BLaER1 (cell line): Measurements from ENCODE around the gene TALDO1.

Experiments used
- H3K27ac ChIP-seq: shearing (Covaris generic); formaldehyde crosslinking; 2 replicates; pipeline ENCODE4 v1.8.1; 2022
- H3K27me3 ChIP-seq: shearing (Covaris generic); formaldehyde crosslinking; 2 replicates; pipeline ENCODE4 v1.8.1; 2022
- H3K36me3 ChIP-seq: shearing (Covaris generic); formaldehyde crosslinking; 2 replicates; pipeline ENCODE4 v1.8.1; 2022
- H3K4me1 ChIP-seq: shearing (Covaris generic); formaldehyde crosslinking; 2 replicates; pipeline ENCODE4 v1.8.1; 2022
- H3K4me2 ChIP-seq: shearing (Covaris generic); formaldehyde crosslinking; 2 replicates; pipeline ENCODE4 v1.8.1; 2022
- H3K4me3 ChIP-seq: shearing (Covaris generic); formaldehyde crosslinking; 2 replicates; pipeline ENCODE4 v1.8.1; 2022
- H3K9ac ChIP-seq: shearing (Covaris generic); formaldehyde crosslinking; 2 replicates; pipeline ENCODE4 v1.8.1; 2022
- H3K9me3 ChIP-seq: shearing (Covaris generic); formaldehyde crosslinking; 2 replicates; pipeline ENCODE4 v1.8.1; 2022
- H4K20me1 ChIP-seq: shearing (Covaris generic); formaldehyde crosslinking; 2 replicates; pipeline ENCODE4 v1.8.1; 2022
- Cebpa-rat ChIP-seq: shearing (Covaris generic); IDR thresholded peaks from 2 replicates; pipeline ENCODE4 v1.8.1; 2022

The TALDO1 gene

DNA sequence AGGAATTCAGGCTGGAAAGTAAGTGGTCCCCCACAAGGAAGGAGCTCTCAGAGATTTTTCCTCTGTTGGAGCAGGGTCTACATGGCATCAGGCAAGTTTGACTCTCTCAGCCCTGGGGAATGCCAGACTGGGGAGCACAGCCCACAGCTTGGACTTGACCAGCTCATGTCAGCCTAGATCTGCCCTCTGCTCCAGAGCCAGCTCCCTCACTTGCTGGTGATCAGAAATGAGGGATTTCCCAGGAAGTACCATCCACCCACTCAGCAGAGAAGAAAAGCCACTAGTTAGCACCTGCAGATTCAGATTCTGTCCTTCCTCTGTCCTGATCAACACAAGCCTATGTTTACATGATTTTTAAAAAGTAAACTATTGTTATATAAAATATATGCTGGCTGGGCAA lies 13.0 kb downstream of the TALDO1 start:
- Histone ChIP-seq H3K4me2 (no peak overlapping the region), H3K27ac (no peak overlapping the region), H3K9me3 (no peaks in the 10 kb centered on the region), H3K36me3 (peaks cover 97% of the 10 kb centered on the region), H3K4me3 (no peak overlapping the region), H3K9ac (no peak overlapping the region), H3K27me3 (no peaks in the 10 kb centered on the region), H4K20me1 (peaks cover 69% of the 10 kb centered on the region), H3K4me1 (no peaks in the 10 kb centered on the region)
- TF ChIP-seq Cebpa-rat, result no peak

DNA sequence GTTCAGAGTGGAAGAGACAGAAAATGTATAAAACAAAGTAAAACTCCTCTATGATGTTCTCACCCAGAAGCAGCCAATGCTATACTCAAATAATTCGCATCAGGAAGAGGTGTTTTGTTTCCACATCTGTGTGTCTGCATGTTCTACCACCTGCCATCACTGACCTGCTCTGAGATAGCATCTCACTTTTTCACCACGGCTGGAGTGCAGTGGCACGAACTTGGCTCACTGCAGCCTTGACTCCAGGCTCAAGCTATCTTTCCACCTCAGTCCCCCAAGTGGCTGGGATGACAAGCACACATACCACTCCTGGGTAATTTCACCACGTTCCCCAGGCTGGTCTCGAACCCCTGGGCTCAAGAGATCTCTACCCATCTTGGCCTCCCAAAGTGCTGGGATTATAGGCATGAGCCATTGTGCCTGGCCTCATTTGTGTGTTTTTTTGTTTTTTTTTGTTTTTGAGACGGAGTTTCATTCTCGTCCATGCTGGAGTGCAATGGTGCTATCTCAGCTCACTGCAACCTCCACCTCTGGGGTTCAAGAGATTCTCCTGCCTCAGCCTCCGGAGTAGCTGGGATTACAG lies 14.4 kb downstream of the TALDO1 start:
- Histone ChIP-seq H3K27ac (no peak overlapping the region), H3K36me3 (peaks cover 97% of the 10 kb centered on the region)
- TF ChIP-seq Cebpa-rat, result no peak

DNA sequence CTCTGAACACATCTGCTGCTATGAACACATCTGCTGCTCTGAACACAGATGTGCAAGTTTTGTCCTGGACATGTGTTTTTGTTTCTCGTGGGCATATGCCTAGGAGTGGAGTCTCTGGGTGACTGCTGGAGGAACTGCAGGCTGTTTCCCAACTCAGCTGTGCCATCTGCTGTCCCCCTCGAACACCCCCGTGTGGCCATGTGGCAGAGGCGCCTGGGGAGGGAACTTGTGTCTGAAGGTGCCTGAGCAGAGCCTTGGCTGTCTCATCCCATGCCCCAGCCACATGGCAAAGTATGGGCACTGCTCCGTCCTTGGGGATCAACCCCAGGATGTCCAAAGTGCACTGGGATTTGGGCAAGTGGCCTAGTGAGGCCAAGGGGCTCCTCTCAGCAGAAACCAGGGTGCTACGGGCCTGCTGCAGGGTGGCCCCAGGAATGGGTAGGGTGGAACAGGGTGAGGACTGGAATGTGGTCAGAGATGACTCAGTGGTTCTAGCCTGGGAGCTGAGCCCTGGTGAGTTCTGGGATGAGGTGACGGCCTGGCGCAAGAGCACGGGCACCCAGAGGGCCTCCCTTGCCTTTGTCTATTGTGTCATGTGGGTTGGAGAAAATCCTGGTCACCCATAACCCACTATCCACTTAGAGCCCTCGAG lies 15.3 kb downstream of the TALDO1 start:
- peak overlapping the region; percentile 26; the same call in 1 of the 2 replicates for H3K9ac ChIP-seq
- H3K27ac ChIP-seq, result no peak overlapping the region
- H3K4me3 ChIP-seq, result no peak overlapping the region

More for the DNA sequence above, 14.4 kb downstream of the TALDO1 start:
- Histone ChIP-seq H3K9ac (no peak overlapping the region), H3K9me3 (no peaks in the 10 kb centered on the region), H4K20me1 (peaks cover 69% of the 10 kb centered on the region), H3K4me1 (no peaks in the 10 kb centered on the region), H3K4me2 (no peak overlapping the region), H3K4me3 (no peak overlapping the region), H3K27me3 (no peaks in the 10 kb centered on the region)

DNA sequence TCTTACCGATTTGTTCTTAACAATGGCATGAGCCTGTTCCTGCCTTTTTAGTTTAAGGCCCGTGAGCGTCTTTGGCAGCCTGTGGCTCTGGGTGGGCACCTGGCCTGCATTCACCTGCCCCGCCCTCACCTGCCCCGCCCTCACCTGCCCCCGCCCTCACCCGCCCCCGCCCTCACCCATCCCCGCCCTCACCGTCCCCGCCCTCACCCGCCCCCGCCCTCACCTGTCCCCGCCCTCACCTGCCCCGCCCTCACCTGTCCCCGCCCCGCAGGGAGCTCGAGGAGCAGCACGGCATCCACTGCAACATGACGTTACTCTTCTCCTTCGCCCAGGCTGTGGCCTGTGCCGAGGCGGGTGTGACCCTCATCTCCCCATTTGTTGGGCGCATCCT lies 15.8 kb downstream of the TALDO1 start:
- Histone ChIP-seq H3K4me2 (no peak overlapping the region), H3K36me3 (peaks cover 96% of the 10 kb centered on the region), H3K27ac (no peak overlapping the region), H3K9ac (no peak overlapping the region), H3K27me3 (no peaks in the 10 kb centered on the region), H3K4me3 (no peak overlapping the region), H3K9me3 (no peaks in the 10 kb centered on the region), H3K4me1 (no peaks in the 10 kb centered on the region), H4K20me1 (peaks cover 68% of the 10 kb centered on the region)
- no peak for TF ChIP-seq Cebpa-rat

More for the DNA sequence above, 15.3 kb downstream of the TALDO1 start:
- H3K9me3 ChIP-seq, result no peaks in the 10 kb centered on the region
- H4K20me1 ChIP-seq, result peaks cover 69% of the 10 kb centered on the region
- no peak overlapping the region for H3K4me2 ChIP-seq
- no peaks in the 10 kb centered on the region for H3K27me3 ChIP-seq
- H3K4me1 ChIP-seq, result no peaks in the 10 kb centered on the region
- TF ChIP-seq Cebpa-rat, result no peak
- H3K36me3 ChIP-seq, result peaks cover 97% of the 10 kb centered on the region

DNA sequence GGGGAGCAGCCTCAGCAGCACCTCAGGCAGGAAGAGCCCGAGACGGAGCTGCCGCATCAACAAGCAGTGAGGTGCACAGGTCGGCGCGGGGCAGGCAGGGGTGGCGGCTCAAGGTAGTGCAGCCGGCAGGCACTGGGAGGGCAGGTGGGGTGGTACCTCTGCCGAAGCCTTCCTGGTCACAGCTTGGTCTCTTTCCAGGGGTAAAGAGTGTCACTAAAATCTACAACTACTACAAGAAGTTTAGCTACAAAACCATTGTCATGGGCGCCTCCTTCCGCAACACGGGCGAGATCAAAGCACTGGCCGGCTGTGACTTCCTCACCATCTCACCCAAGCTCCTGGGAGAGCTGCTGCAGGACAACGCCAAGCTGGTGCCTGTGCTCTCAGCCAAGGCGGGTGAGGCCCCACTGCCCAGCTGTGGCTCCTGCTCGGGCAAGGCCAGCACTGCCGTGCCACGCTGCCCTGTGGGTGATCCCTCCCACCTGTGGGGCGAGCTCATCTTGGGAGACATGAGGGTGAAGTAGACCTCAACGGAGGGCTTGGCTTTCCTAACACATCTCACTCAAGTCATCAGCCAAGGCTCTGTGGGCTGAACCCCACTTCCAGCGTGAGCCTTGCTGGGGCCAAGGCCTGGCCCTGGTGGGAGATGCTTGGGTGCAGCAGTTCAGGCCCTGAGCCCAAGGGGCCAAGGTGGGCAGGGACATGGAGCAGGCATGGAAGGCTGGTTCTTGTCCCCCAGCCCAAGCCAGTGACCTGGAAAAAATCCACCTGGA lies 16.5 kb downstream of the TALDO1 start:
- no peak for TF ChIP-seq Cebpa-rat
- peaks cover 74% of the 10 kb centered on the region for H4K20me1 ChIP-seq
- H3K4me3 ChIP-seq, result no peak overlapping the region
- H3K36me3 ChIP-seq, result peaks cover 96% of the 10 kb centered on the region
- H3K27me3 ChIP-seq, result no peaks in the 10 kb centered on the region
- H3K9ac ChIP-seq, result no peak overlapping the region
- no peaks in the 10 kb centered on the region for H3K9me3 ChIP-seq
- H3K4me2 ChIP-seq, result no peak overlapping the region
- no peaks in the 10 kb centered on the region for H3K4me1 ChIP-seq
- H3K27ac ChIP-seq, result no peak overlapping the region

DNA sequence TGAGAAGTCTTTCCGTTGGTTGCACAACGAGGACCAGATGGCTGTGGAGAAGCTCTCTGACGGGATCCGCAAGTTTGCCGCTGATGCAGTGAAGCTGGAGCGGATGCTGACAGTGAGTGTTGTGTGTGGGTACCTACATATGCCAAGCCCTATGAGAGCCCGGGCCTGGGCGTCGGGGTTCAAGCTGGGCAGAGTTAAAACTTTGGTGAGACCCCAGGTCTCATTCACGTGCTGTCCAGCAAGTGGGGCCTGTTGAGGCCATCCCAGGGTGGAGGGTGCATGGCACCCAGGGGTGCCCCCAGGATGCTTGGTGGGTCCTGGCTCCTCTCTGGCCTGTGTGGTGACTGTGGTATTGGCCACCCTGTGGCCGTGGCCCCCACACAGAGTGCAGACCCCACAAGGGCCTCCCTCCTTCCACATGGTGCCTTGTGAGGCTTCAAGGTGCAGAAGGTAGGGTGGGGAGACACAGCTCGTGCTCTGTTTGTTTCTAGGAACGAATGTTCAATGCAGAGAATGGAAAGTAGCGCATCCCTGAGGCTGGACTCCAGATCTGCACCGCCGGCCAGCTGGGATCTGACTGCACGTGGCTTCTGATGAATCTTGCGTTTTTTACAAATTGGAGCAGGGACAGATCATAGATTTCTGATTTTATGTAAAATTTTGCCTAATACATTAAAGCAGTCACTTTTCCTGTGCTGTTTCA lies 17.2 kb downstream of the TALDO1 start:
- Histone ChIP-seq H3K36me3 (peaks cover 95% of the 10 kb centered on the region), H3K27ac (no peak overlapping the region)
- TF ChIP-seq Cebpa-rat, result no peak

DNA sequence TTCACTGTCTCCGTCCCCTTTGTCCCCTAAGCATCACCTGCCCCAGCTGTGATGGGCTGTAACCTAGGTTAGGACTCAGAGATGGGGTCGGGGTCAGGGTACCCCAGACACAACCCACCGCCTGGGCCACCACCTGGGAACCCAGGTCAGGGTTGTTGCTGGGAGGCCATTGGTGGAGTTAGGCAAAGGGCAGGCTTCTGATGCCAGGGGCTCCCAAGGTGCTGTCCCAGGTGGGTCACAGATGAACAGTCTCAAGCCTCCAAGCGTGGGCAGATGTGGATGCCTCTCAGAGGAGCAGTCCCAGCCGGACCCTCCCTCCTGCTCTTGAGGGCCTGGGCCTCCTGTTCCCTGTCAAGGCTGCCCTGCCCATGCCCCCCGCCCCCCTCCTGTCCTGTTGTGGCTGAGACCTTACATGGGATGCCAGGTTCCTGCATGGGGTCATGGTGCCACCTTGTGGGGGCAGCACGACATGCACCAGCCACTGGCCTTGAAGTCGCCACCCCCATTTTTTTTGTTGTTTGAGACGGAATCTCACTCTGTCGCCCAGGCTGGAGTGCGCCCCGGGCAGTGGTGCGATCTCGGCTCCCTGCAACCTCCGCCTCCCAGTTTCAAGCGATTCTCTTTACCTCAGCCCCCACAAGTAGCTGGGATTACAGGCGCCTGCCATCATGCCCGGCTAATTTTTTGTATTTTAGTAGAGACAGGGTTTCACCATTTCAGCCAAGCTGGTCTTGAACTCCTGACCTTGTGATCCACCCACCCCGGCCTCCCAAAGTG lies 17.9 kb downstream of the TALDO1 start:
- H3K9ac ChIP-seq, result no peak overlapping the region
- no peaks in the 10 kb centered on the region for H3K27me3 ChIP-seq
- no peaks in the 10 kb centered on the region for H3K9me3 ChIP-seq
- H3K27ac ChIP-seq, result no peak overlapping the region
- H3K4me1 ChIP-seq, result no peaks in the 10 kb centered on the region
- no peak overlapping the region for H3K4me2 ChIP-seq
- H3K36me3 ChIP-seq, result peaks cover 94% of the 10 kb centered on the region
- TF ChIP-seq Cebpa-rat, result no peak
- peaks cover 86% of the 10 kb centered on the region for H4K20me1 ChIP-seq
- H3K4me3 ChIP-seq, result no peak overlapping the region

More for the DNA sequence above, 17.2 kb downstream of the TALDO1 start:
- Histone ChIP-seq H3K4me3 (no peak overlapping the region), H3K4me2 (no peak overlapping the region), H3K9ac (no peak overlapping the region), H3K4me1 (no peaks in the 10 kb centered on the region), H3K27me3 (no peaks in the 10 kb centered on the region), H3K9me3 (no peaks in the 10 kb centered on the region), H4K20me1 (peaks cover 81% of the 10 kb centered on the region)

DNA sequence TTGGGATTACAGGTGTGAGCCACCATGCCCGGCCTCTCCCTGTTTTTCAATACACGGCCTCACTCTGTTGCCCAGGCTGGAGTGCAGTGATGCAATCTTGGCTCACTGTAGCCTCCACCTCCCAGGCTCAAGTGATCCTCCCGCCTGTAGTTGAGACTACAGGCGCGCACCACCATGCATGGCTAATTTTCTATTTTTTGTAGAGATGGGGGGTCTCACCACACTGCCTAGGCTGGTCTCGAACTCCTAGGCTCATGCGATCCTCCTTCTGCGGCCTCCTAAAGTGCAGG lies 18.5 kb downstream of the TALDO1 start:
- no peaks in the 10 kb centered on the region for H3K9me3 ChIP-seq
- H3K27ac ChIP-seq, result no peak overlapping the region
- no peaks in the 10 kb centered on the region for H3K27me3 ChIP-seq
- no peak overlapping the region for H3K4me2 ChIP-seq
- H3K4me3 ChIP-seq, result no peak overlapping the region
- H3K36me3 ChIP-seq, result peaks cover 94% of the 10 kb centered on the region
- no peak overlapping the region; the same call in 1 of the 2 replicates for H3K9ac ChIP-seq
- H4K20me1 ChIP-seq, result peaks cover 90% of the 10 kb centered on the region
- no peaks in the 10 kb centered on the region for H3K4me1 ChIP-seq
- TF ChIP-seq Cebpa-rat, result no peak; the same call in 1 of the 2 replicates
